Skin of body (tissue), 2 donors: ENCODE data around the gene VWA3B. TPM values are rescaled to one million over a fixed set of nuclear protein-coding genes. Genes with fewer than 3 reads are reported as not detected.
"Not testable (repeated sequence)": the region's sequence is repeated elsewhere in the genome, so short reads cannot be mapped to it uniquely, and the experiment has no call there.

Source experiments
- DNase-seq: peaks from one replicate; lab custom pipeline; 2025; lab: John Stamatoyannopoulos, UW
- total RNA-seq: library from RNA; depleted of rRNA; stranded (reverse); fragments of >200 nt; gene quantifications from one replicate; pipeline ENCODE4 v1.2.3, GENCODE V29; 2014

The VWA3B gene
- total RNA-seq, result not detected

- DNase-seq, result no peak
Measured at GRCh38 chr2:98086491-98087446, at the start of gene VWA3B. Gene VWA3B, plus strand, starts transcription at chr2:98087167. Its CDS starts 5,926 bp downstream, at chr2:98093093.

- DNase-seq, result no peak
Measured at GRCh38 chr2:98037206-98037605, 49.8 kb upstream of the VWA3B start.

- no peak for DNase-seq
Measured at GRCh38 chr2:98037666-98038336, 49.2 kb upstream of the VWA3B start.

- DNase-seq, result no peak
Measured at GRCh38 chr2:98039085-98039756, 47.7 kb upstream of the VWA3B start.

GRCh38 chr2:98040331-98040939 lies 46.5 kb upstream of the VWA3B start:
- no peak for DNase-seq

GRCh38 chr2:98043101-98043500 lies 43.9 kb upstream of the VWA3B start:
- DNase-seq, result no peak

- not testable (repeated sequence) for DNase-seq
Measured at GRCh38 chr2:98044730-98045129, 42.2 kb upstream of the VWA3B start.

GRCh38 chr2:98050070-98050469 lies 36.9 kb upstream of the VWA3B start:
- no peak for DNase-seq

GRCh38 chr2:98058191-98058975 lies 28.6 kb upstream of the VWA3B start:
- no peak for DNase-seq

GRCh38 chr2:98060277-98060676 lies 26.7 kb upstream of the VWA3B start:
- no peak for DNase-seq

- DNase-seq, result no peak
Measured at GRCh38 chr2:98063291-98063854, 23.6 kb upstream of the VWA3B start.

GRCh38 chr2:98065808-98066207 lies 21.2 kb upstream of the VWA3B start:
- no peak for DNase-seq

- no peak for DNase-seq
Measured at GRCh38 chr2:98067160-98067559, 19.8 kb upstream of the VWA3B start.

GRCh38 chr2:98070081-98070480 lies 16.9 kb upstream of the VWA3B start:
- DNase-seq, result no peak

GRCh38 chr2:98072442-98072841 lies 14.5 kb upstream of the VWA3B start:
- DNase-seq, result no peak

- DNase-seq, result no peak
Measured at GRCh38 chr2:98078701-98079100, 8.3 kb upstream of the VWA3B start.

- DNase-seq, result no peak
Measured at GRCh38 chr2:98084151-98084868, 2.7 kb upstream of the VWA3B start.

- no peak for DNase-seq
Measured at GRCh38 chr2:98084869-98085238, 2.1 kb upstream of the VWA3B start.

- no peak for DNase-seq
Measured at GRCh38 chr2:98085649-98086048, 1.3 kb upstream of the VWA3B start.
